HEK293 (cell line): Measurements from ENCODE around the gene NELFB.

ENCODE experiments used
- HOXD13 ChIP-seq: sonication (generic); formaldehyde crosslinking; IDR thresholded peaks from 2 replicates; pipeline ENCODE4 v1.8.0; 2022; ENCODE audit warnings: missing genetic modification reagents, borderline replicate concordance
- IKZF3 ChIP-seq: fragments of 450-650 bp; IDR thresholded peaks from 2 replicates; pipeline ENCODE4 v1.5.0; 2018; ENCODE audit warnings: missing biosample characterization, mild to moderate bottlenecking, missing genetic modification characterization, moderate library complexity
- KLF8 ChIP-seq: fragments of 450-650 bp; formaldehyde crosslinking; IDR thresholded peaks from 2 replicates; pipeline ENCODE4 v1.5.1; 2016; ENCODE audit warnings: missing biosample characterization, missing genetic modification characterization
- PATZ1 ChIP-seq: fragments of 450-650 bp; formaldehyde crosslinking; IDR thresholded peaks from 2 replicates; pipeline ENCODE4 v1.5.1; 2016; ENCODE audit warnings: missing biosample characterization, missing genetic modification characterization
- PBX3 ChIP-seq: sonication (generic); formaldehyde crosslinking; IDR thresholded peaks from 2 replicates; pipeline ENCODE4 v1.8.1; 2022; ENCODE audit warnings: mild to moderate bottlenecking, moderate library complexity, missing genetic modification reagents
- PRDM6 ChIP-seq: fragments of 450-650 bp; formaldehyde crosslinking; IDR thresholded peaks from 2 replicates; pipeline ENCODE4 v1.5.1; 2017; ENCODE audit warnings: missing biosample characterization, missing genetic modification characterization
- YY1 ChIP-seq: fragments of 450-650 bp; formaldehyde crosslinking; IDR thresholded peaks from 2 replicates; pipeline ENCODE4 v1.5.1; 2018; ENCODE audit warnings: missing biosample characterization, missing genetic modification characterization
- ZBTB20 ChIP-seq: fragments of 450-650 bp; formaldehyde crosslinking; IDR thresholded peaks from 2 replicates; pipeline ENCODE4 v1.5.1; 2016; ENCODE audit warnings: missing biosample characterization, missing genetic modification characterization
- ZFP3 ChIP-seq: fragments of 450-650 bp; formaldehyde crosslinking; IDR thresholded peaks from 2 replicates; pipeline ENCODE4 v1.5.1; 2016; ENCODE audit warnings: low read depth, missing biosample characterization, missing genetic modification characterization
- ZIC2 ChIP-seq: fragments of 450-650 bp; formaldehyde crosslinking; IDR thresholded peaks from 2 replicates; pipeline ENCODE4 v1.5.1; 2016; ENCODE audit warnings: missing biosample characterization, missing genetic modification characterization
- ZNF155 ChIP-seq: fragments of 450-650 bp; formaldehyde crosslinking; IDR thresholded peaks from 2 replicates; pipeline ENCODE4 v1.5.1; 2016; ENCODE audit warnings: missing biosample characterization, missing genetic modification characterization
- ZNF169 ChIP-seq: fragments of 450-650 bp; formaldehyde crosslinking; IDR thresholded peaks from 2 replicates; pipeline ENCODE4 v1.5.1; 2016; ENCODE audit warnings: missing biosample characterization, missing genetic modification characterization
- ZNF311 ChIP-seq: fragments of 450-650 bp; formaldehyde crosslinking; IDR thresholded peaks from 2 replicates; pipeline ENCODE4 v1.5.1; 2017; ENCODE audit warnings: missing biosample characterization, missing genetic modification characterization, borderline replicate concordance
- ZNF324 ChIP-seq: fragments of 450-650 bp; formaldehyde crosslinking; IDR thresholded peaks from 2 replicates; pipeline ENCODE4 v1.5.1; 2016; ENCODE audit warnings: missing biosample characterization, missing genetic modification characterization
- ZNF391 ChIP-seq: fragments of 450-650 bp; formaldehyde crosslinking; IDR thresholded peaks from 2 replicates; pipeline ENCODE4 v1.5.1; 2016; ENCODE audit warnings: low read depth, missing biosample characterization, missing genetic modification characterization, borderline replicate concordance
- ZNF449 ChIP-seq: fragments of 450-650 bp; formaldehyde crosslinking; IDR thresholded peaks from 2 replicates; pipeline ENCODE4 v1.5.1; 2017; ENCODE audit warnings: missing biosample characterization, mild to moderate bottlenecking, missing genetic modification characterization, moderate library complexity
- ZNF488 ChIP-seq: fragments of 450-650 bp; formaldehyde crosslinking; IDR thresholded peaks from 2 replicates; pipeline ENCODE4 v1.5.1; 2016; ENCODE audit warnings: missing biosample characterization, missing genetic modification characterization
- ZNF513 ChIP-seq: fragments of 450-650 bp; IDR thresholded peaks from 2 replicates; pipeline ENCODE4 v1.5.1; 2018; ENCODE audit warnings: missing biosample characterization, missing genetic modification characterization
- ZNF571 ChIP-seq: fragments of 450-650 bp; formaldehyde crosslinking; IDR thresholded peaks from 2 replicates; pipeline ENCODE4 v1.5.0; 2017; ENCODE audit warnings: missing biosample characterization, missing genetic modification characterization
- ZNF596 ChIP-seq: fragments of 450-650 bp; IDR thresholded peaks from 2 replicates; pipeline ENCODE4 v1.5.0; 2018; ENCODE audit warnings: missing biosample characterization, mild to moderate bottlenecking, missing genetic modification characterization, moderate library complexity
- ZNF610 ChIP-seq: fragments of 450-650 bp; formaldehyde crosslinking; IDR thresholded peaks from 2 replicates; pipeline ENCODE4 v1.5.1; 2016; ENCODE audit warnings: missing biosample characterization, missing genetic modification characterization, borderline replicate concordance
- ZNF621 ChIP-seq: fragments of 450-650 bp; formaldehyde crosslinking; IDR thresholded peaks from 2 replicates; pipeline ENCODE4 v1.5.1; 2017; ENCODE audit warnings: missing biosample characterization, missing genetic modification characterization
- ZNF664 ChIP-seq: fragments of 450-650 bp; formaldehyde crosslinking; IDR thresholded peaks from 2 replicates; pipeline ENCODE4 v1.5.1; 2016; ENCODE audit warnings: missing biosample characterization, missing genetic modification characterization
- ZNF830 ChIP-seq: fragments of 450-650 bp; IDR thresholded peaks from 2 replicates; pipeline ENCODE4 v1.5.0; 2018; ENCODE audit warnings: missing biosample characterization, missing genetic modification characterization, low read depth, mild to moderate bottlenecking, moderate library complexity
- ZNF837 ChIP-seq: fragments of 450-650 bp; formaldehyde crosslinking; IDR thresholded peaks from 2 replicates; pipeline ENCODE4 v1.5.1; 2016; ENCODE audit warnings: missing biosample characterization, missing genetic modification characterization
- ZSCAN18 ChIP-seq: fragments of 450-650 bp; formaldehyde crosslinking; IDR thresholded peaks from 2 replicates; pipeline ENCODE4 v1.5.1; 2016; ENCODE audit warnings: missing biosample characterization, missing genetic modification characterization
- ZSCAN4 ChIP-seq: fragments of 450-650 bp; formaldehyde crosslinking; IDR thresholded peaks from 2 replicates; pipeline ENCODE4 v1.5.1; 2017; ENCODE audit warnings: missing biosample characterization, missing genetic modification characterization
- ZSCAN5A ChIP-seq: fragments of 450-650 bp; formaldehyde crosslinking; IDR thresholded peaks from 2 replicates; pipeline ENCODE4 v1.5.1; 2016; ENCODE audit warnings: missing biosample characterization, missing genetic modification characterization

The NELFB gene

GRCh38 chr9:137236936-137237421 is 18.1 kb upstream of the NELFB start (continued):
- TF ChIP-seq ZNF169 (tag by site-specific recombination): no peak
- no peak for TF ChIP-seq PRDM6
- TF ChIP-seq KLF8 (tag by site-specific recombination): no peak
- TF ChIP-seq ZNF571: no peak
- TF ChIP-seq HOXD13: no peak
- no peak for TF ChIP-seq ZNF324 (tag by site-specific recombination)
- TF ChIP-seq ZSCAN4 (tag by site-specific recombination): no peak
- TF ChIP-seq ZNF664 (tag by site-specific recombination): no peak
- TF ChIP-seq ZSCAN5A (tag by site-specific recombination): no peak
- TF ChIP-seq IKZF3: no peak
- no peak for TF ChIP-seq ZSCAN18 (tag by site-specific recombination)
- TF ChIP-seq ZNF830 (tag by site-specific recombination): no peak
- no peak for TF ChIP-seq ZNF311
- no peak for TF ChIP-seq PBX3 (CRISPR knock-in tag)
- TF ChIP-seq ZIC2 (tag by site-specific recombination): peak; percentile 90
- no peak for TF ChIP-seq ZNF488 (tag by site-specific recombination)
- no peak for TF ChIP-seq ZNF596
- TF ChIP-seq ZNF449: no peak
- TF ChIP-seq ZBTB20 (tag by site-specific recombination): 0 out of 2 replicates have a peak, but pooled peaks have one; percentile 2
- TF ChIP-seq ZNF391 (tag by site-specific recombination): no peak
- no peak for TF ChIP-seq ZNF155 (tag by site-specific recombination)
- no peak for TF ChIP-seq ZNF610
- TF ChIP-seq PATZ1 (tag by site-specific recombination): peak; percentile 31; the same call in 1 of the 2 replicates
- TF ChIP-seq ZNF837: no peak
- no peak for TF ChIP-seq ZNF621 (tag by site-specific recombination)
- no peak for TF ChIP-seq ZFP3 (tag by site-specific recombination)
- no peak for TF ChIP-seq ZNF513 (tag by site-specific recombination)
- no peak for TF ChIP-seq YY1 (tag by site-specific recombination)
